GM12874 (cell line): ENCODE data around the gene CEP85L.

Experiments
- CTCF ChIP-seq: IDR thresholded peaks from 2 replicates; pipeline ENCODE4 v1.5.1; 2011; ENCODE audit warnings: low read depth, mild to moderate bottlenecking, control low read depth, low read length, moderate library complexity; ENCODE audit not compliant: insufficient read depth

CEP85L gene

GRCh38 chr6:118514689-118515088, 136.7 kb downstream of the CEP85L start:
- TF ChIP-seq CTCF: no peak

GRCh38 chr6:118511930-118512715, 139.3 kb downstream of the CEP85L start:
- TF ChIP-seq CTCF: no peak

GRCh38 chr6:118509009-118509617, 142.3 kb downstream of the CEP85L start:
- peak; percentile 39; the same call in 1 of the 2 replicates for TF ChIP-seq CTCF

- TF ChIP-seq CTCF: no peak
Observed at GRCh38 chr6:118507636-118508035, 143.8 kb downstream of the CEP85L start.

- no peak for TF ChIP-seq CTCF
Observed at GRCh38 chr6:118506071-118506638, 145.2 kb downstream of the CEP85L start.

- no peak for TF ChIP-seq CTCF
Observed at GRCh38 chr6:118505656-118506055, 145.7 kb downstream of the CEP85L start.

GRCh38 chr6:118504611-118505010, 146.8 kb downstream of the CEP85L start:
- TF ChIP-seq CTCF: no peak
